ENCODE data around the gene ZNF684. TPM values are rescaled to one million over a fixed set of nuclear protein-coding genes. Genes with fewer than 3 reads are reported as not detected.
"Not testable (repeated sequence)": the region's sequence is repeated elsewhere in the genome, so short reads cannot be mapped to it uniquely, and the experiment has no call there.

Gene ZNF684
- 1 to 10 TPM; 4.2 to 4.8 TPM for total RNA-seq
- long read RNA-seq, donor 1, partial matches to known transcripts = 0 of 2 reads
- long read RNA-seq, donor 1, other reads (novel, unspliced or antisense) = 1 of 2 reads
- long read RNA-seq, donor 2, partial matches to known transcripts = 0 of 3 reads
- long read RNA-seq, donor 2, other reads (novel, unspliced or antisense) = 2 of 3 reads

DNA sequence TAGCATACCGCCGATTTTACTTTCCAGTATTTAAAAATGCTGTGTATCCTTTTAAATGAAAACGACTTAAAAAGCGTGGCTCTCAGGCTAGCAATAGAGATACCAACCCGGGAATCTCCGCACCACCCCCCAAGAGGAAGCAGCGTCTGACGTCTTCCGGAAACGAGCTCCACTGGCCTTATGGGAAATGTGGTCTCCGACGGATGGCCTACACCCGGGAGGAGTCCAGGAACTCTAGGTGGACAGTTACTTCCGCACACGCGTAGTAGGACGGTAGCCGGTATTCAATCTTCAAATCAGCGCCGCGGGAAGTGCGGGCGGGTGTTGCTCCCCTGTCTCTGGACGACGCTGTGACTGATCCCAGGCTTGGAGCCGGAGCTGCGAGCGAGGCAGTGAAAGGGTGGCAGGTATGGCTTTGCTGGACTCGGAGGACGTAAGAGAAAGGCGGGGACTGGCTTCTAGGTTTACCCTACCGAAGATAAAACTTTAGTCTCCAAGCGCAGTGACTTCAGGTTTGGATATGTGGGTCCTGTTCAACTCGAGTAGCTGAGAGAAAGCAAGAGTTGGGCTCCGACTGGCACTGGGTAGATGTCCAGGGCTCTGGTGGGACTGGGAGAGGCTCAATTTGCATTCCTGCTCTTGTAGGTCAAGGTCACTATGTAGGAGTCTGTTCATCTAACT, at the start of gene ZNF684:
Gene ZNF684, plus strand, starts transcription at position 257 of the 681 bp plus-strand sequence. CDS start 1,530 bp downstream, outside the sequence.
- peak; percentile 93 for DNase-seq (ENCODE audit: low spot score)
- intact Hi-C loops (cut with DNase I) = no loop called here

DNA sequence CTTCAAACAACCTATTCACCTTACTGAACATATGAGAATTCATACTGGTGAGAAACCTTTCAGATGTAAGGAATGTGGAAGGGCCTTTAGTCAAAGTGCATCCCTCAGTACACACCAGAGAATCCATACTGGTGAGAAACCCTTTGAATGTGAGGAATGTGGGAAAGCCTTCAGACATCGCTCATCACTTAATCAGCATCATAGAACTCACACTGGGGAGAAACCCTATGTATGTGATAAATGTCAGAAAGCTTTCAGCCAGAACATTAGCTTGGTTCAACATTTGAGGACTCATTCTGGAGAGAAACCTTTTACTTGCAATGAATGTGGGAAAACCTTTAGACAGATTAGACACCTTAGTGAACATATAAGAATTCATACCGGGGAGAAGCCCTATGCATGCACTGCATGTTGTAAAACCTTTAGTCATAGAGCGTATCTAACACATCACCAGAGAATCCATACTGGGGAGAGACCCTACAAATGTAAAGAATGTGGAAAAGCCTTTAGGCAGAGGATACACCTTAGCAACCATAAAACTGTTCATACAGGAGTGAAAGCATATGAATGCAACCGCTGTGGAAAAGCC, 36.0 kb upstream of the ZNF684 start:
- intact Hi-C loops (cut with DNase I) = no loop called here
- DNase-seq (ENCODE audit: low spot score) = no peak

DNA sequence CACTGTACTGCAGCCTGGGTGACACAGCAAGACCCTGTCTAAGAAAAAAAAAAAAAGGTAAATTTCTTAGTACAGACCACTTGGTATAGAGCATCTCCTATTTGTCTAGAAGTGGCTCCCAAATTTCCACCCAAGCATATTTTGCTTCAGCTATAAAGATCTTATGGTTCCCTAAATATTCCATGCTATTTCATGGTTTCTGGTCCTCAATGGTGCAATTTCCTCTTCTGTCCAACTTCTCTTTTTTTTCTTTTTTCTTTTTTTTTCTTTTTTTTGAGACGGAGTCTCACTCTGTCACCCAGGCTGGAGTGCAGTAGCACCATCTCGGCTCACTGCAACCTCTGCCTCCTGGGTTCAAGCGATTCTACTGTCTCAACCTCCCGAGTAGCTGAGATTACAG, 28.8 kb upstream of the ZNF684 start:
- intact Hi-C loops (cut with DNase I); DNase-seq (ENCODE audit: low spot score): not testable (repeated sequence)

DNA sequence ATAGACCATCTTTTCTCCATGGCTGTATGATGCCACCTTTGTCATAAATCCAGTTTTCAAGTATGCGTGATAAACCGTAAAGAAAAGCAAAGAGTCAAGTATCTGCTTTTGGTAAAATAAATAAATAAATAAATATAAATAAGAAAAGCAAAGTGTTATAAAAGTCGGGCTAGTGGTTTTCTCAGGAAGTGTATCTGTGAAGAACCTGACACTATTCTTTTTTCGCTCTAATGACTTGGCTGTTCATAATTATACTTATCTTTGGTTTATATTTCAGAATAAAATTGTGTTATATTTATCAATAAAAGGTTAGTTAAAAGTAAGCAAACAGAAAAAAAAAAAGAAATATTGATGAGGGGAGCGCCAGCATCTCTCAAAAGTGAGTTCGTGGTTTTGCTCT, 23.5 kb upstream of the ZNF684 start:
- no peak for DNase-seq (ENCODE audit: low spot score)
- intact Hi-C loops (cut with DNase I) = no loop called here

DNA sequence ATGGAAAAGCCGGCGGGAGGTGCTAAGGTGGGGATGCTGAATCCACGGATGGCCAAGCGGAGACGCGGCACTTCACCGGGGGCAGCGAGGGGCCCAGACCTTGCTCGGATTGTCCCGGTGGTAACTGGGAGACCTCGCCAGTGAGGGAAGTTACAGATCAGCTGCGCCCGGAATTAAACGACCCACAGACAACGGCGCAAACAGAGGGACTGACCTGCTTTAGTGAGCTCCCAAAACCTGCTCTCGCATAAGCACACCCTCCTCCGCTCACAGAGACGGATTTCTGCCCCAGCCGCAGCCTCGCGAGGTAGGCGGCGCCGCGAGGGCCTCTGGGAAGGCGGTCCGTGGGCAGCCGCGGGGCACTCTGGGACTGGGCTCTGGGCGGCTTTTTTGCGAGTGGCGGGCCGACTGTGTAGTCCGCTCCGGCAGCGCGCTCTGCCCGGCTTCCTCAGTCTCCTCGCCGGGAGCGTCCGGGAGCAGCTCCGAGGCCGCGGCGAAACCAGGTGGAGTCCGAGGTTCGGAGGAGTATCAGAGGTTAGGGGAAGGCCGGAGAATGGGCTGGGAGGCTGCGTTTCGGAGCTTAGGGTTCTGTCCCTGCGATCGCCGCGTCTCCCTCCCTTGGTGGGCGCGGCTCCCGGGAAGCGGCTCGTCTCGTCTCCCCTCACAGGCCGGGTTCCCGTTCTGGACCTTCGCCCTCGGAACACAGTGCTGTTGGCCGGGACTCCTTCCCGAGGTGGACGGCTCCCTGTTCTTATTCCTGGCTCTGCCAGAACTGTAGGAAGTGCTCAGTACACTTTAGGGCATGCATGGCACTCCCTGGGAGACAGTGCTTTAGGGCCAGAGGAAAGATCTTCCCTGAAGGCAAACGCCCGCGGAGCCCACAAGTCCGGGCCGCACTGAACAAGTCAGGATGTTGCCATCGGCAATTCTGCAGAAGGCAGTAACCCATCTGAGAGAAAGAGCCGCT, 22.8 kb upstream of the ZNF684 start, which contains the start of gene EXO5:
Gene EXO5, plus strand, starts transcription at position 393 of the 967 bp plus-strand sequence. CDS start 5,778 bp downstream, outside the sequence.
- DNase-seq (ENCODE audit: low spot score) = peak; percentile 96
- intact Hi-C loops (cut with DNase I) = no loop called here

DNA sequence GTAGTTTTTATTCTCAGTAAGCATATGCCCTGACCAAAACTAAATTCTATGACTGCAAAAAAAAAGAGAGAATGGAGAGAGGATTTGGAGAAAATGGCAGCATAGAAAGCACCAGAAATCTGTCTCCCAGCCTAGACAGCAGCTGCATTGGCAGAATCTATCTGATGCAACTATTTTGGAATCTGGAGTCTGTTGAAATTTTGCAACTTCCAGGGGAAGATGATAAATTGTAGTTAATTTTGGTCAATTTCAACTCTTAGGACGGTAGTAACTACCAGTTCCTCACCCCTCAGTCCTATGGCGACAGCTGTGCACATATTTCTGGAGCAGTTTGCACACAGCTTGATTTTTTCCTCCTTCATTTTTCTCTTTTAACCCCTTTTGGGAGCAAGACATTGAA, 11.9 kb upstream of the ZNF684 start:
- intact Hi-C loops (cut with DNase I) = no loop called here
- no peak for DNase-seq (ENCODE audit: low spot score)

DNA sequence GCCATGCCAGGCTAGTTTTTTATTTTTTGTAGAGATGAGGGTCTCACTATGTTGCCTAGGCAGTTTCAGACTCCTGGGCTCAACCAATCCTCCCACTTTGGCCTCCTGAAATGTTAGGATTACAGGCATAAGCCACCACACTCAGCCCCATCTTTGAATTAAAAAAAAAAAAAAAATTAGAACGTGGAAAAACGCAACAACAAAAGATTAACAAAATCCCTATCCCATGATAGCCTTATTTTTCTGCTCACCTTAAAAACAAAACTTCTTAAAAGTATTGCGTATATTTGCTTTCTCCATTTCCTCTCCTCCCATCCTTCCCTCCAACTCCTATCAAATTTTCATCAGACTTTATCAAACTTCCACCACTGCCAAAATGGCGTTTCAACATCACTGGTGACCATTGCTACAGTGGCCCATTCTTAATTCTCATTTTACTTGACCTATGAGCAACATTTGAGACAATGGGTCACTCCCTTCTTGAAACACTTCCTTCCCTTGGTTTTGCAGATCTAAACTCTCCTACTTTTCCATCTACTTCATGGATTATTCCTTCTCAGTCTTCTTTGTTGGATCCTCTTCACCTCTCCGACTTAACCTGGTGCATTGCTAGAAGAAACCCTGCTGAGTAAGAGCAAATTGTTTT, 579 bp upstream of the ZNF684 start:
- intact Hi-C loops (cut with DNase I) = no loop called here
- DNase-seq (ENCODE audit: low spot score) = no peak

DNA sequence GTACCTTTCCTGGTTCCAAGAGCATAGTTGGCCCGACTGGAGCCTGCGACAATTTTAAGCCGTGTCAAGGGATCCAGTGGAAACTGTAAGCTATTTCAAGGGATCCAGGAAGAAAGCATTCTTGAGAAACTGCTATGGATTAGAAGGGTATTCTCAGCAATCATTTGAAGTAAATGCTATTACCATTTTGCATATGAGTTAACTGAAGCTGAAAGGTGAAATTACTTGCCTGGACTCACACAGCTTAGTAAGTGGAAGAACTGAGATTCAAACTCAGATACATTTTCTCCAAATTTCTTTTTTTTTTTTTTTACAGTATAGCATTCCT, 589 bp downstream of the ZNF684 start:
- intact Hi-C loops (cut with DNase I) = no loop called here
- no peak for DNase-seq (ENCODE audit: low spot score)

DNA sequence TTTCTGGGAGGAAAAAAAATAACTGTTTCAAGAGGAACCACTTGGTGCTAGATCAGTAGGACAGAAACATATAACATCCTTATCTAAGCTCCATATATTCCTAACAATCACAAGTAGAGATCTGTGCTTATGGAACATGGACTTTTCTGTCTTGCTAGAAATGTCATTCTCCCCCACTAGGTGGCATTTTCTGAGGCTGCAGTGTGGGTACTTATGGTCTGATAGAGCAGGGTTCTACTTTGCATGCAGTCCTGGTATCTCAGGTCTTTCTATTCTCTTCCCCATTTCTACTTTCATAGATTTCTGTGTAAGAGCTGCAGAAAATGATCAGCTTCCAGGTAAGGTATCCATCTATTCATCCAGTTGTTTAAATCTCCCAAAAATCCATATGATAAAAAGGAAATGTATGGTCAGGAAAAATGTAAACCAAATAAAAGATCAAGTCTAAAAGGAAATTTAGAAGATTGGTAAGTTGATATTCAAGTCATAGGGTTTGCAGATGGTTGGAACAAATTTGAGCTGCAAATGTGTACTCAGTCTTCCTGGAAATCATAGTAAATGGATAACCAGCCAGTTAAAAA, 1.5 kb downstream of the ZNF684 start:
- no peak for DNase-seq (ENCODE audit: low spot score)

DNA sequence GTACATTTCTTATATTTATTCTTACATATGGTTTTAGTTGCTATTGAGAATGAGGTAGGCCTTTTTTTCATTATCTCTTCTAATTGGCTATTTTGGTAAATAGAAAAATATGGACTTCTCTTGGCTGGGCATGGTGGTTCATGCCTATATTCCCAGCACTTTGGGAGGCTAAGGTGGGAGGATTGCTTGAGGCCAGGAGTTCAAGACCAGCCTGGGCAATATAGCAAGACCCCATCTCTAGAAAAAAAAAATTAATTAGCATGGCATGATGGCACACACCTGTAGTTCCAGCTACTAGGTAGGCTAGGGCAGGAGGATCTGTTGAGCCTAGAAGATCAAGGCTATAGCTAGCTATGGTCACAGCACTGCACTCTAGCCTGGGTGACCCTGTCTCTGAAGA, 3.2 kb downstream of the ZNF684 start:
- intact Hi-C loops (cut with DNase I) = no loop called here
- no peak for DNase-seq (ENCODE audit: low spot score)

More for the DNA sequence above, 1.5 kb downstream of the ZNF684 start:
- intact Hi-C loops (cut with DNase I) = no loop called here

DNA sequence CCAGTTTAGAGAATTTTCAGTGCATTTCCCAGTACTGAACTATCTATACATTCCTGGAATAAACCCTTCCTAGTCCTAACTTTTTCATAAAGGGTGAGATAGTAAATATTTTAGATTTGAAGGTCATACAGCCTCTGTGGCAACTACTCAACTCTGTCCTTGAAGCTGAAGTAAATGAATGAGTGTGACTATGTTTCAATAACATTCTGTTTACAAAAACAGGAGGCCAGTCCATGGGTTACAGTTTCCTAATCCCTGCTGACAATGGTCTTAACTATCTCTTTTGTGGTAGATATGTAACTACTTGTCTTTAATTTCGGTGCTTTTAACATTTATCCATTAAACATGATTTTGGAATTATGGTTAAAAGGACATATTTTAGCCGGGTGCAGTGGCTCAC, 4.3 kb downstream of the ZNF684 start:
- intact Hi-C loops (cut with DNase I) = no loop called here
- no peak for DNase-seq (ENCODE audit: low spot score)

DNA sequence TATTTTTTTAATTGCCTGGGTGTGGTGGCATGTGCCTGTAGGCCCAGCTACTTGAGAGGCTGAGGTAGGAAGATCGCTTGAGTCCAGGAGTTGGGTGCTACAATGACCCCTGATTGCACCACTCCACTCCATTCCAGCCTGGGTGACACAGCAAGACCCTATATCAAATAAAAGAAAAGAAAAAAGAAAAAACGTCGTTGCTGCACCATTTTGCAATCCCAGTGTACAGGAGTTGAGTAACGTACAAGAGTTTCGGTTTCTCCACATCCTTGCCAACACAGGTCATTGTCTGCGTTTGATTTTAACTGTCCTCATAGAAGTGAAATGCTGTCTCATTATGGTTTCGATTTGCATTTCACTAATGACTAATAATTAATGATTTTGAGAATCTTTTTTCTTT, 7.9 kb downstream of the ZNF684 start:
- DNase-seq (ENCODE audit: low spot score) = no peak
- intact Hi-C loops (cut with DNase I) = no loop called here

DNA sequence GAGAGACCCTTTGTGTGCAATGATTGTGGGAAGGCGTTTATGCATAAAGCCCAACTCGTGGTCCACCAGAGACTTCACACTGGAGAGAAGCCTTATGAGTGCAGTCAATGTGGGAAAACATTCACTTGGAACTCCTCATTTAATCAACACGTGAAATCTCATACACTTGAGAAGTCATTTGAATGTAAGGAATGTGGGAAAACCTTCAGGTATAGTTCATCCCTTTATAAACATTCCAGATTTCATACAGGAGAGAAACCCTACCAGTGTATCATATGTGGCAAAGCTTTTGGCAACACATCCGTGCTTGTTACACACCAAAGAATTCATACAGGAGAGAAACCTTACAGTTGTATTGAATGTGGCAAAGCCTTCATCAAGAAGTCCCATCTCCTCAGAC, 15.5 kb downstream of the ZNF684 start:
- intact Hi-C loops (cut with DNase I) = no loop called here
- no peak for DNase-seq (ENCODE audit: low spot score)

DNA sequence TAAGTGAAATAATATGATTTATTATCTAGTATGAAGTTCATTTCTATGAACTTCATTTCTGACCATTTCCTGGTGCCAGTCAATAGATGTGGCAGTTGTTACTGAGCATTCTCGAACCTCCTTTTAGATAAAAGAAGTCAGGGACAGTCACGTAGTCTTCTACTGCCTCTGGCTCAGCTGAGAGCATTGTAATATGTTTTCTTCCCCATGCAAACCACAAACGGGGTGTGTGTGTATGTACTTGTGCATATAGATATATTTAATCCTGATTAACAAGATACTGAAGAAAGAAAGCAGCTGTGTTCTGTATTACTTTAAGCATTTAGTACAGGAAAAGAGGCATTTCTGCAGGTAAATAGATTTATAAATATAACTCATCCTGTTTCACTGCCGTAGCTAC, 21.6 kb downstream of the ZNF684 start:
- DNase-seq (ENCODE audit: low spot score) = no peak

DNA sequence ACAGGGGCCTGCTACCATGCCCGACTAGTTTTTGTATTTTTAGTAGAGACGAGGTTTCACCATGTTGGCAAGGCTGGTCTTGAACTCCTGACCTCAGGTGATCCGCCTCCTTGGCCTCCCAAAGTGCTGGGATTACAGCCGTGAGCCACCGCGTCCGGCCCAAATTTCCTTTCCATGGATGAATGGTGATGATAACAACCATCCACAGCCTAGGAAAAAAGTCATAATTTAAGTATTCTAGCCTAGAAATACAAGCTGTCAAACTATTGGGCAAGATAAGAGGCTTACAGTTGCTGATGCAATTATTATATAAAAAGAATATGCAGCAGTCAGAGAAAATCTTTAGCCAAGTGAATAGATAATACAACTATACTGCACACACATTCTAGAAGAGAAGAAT, 23.4 kb downstream of the ZNF684 start:
- DNase-seq (ENCODE audit: low spot score); intact Hi-C loops (cut with DNase I): not testable (repeated sequence)

More for the DNA sequence above, 21.6 kb downstream of the ZNF684 start:
- intact Hi-C loops (cut with DNase I) = no loop called here

DNA sequence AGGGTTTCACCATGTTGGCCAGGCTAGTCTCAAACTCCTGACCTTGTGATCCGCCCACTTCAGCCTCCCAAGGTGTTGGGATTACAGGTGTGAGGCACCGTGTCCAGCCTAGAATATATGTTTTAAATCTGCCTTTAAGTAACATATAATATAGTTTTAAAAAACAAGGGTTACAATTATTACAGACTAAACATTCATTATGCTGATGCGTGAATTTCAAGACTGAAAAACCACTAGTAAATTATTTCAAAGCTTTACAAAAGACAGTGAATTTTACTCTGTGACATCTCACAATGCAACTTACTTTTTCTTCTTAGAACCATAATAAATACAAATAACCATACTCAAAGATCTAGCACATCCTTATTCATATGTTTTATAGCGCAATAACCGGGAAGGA, 24.7 kb downstream of the ZNF684 start:
- intact Hi-C loops (cut with DNase I) = no loop called here
- DNase-seq (ENCODE audit: low spot score) = no peak

DNA sequence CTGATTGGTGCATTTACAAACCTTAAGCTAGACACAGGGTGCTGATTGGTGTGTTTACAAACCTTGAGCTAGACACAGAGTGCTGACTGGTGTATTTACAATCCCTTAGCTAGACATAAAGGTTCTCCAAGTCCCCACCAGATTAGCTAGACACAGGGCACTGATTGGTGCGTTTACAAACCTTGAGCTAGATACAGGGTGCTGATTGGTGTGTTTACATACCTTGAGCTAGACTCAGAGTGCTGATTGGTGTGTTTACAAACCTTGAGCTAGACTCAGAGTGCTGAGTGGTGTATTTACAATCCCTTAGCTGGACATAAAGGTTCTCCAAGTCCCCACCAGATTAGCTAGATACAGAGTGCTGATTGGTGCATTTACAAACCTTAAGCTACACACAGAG, 26.8 kb downstream of the ZNF684 start:
- intact Hi-C loops (cut with DNase I) = not testable (repeated sequence)

DNA sequence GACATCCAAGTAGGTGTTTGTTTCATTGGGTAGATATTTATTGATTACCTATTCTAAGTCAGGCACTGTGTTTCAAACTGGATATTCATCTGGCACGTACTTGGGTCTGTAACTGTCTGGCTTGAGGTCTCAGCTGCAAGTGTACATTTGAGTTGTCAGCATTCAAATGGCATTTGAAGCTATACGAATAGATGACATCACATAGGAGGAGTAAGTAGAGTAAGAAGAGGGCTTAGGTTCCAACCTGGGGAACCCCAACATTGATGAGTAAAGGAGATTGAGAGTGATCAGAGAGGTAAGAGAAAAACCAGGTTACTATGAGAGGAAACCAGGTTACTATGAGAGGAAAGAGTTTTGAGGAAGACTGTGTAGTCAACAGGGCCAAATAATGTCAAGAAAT, 30.7 kb downstream of the ZNF684 start:
- DNase-seq (ENCODE audit: low spot score) = no peak
- intact Hi-C loops (cut with DNase I) = no loop called here

More for the DNA sequence above, 26.8 kb downstream of the ZNF684 start:
- not testable (repeated sequence) for DNase-seq (ENCODE audit: low spot score)

DNA sequence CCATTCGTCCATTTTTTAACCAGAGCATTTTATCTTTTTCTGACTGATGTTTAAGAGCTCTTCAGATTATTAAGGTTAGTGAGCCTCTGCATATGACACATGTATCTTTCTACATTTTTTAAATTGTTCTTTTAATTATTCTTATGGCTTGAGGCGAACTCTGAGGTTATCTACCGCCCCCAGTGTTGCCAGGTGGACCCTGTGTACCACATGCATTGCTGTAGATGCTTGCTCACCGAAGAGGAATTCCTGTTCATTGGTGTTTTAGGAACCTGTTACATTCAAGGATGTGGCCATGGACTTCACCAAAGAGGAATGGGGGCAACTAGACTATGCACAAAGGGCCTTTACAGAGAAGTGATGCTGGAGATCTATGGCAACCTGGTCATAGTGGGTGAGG, 31.8 kb downstream of the ZNF684 start:
- intact Hi-C loops (cut with DNase I) = no loop called here
- DNase-seq (ENCODE audit: low spot score) = no peak

Data from posterior vena cava (tissue), 2 donors.